Activated effector memory CD4-positive, alpha-beta T cell treated with Interleukin-2 at 50 U/mL for 16 hours (primary cell): ENCODE results near the gene KDM3A.

ENCODE experiments used
- DNase-seq: peaks from one replicate; pipeline ENCODE4 v3.0.0-alpha.2; 2020

Gene KDM3A

DNA sequence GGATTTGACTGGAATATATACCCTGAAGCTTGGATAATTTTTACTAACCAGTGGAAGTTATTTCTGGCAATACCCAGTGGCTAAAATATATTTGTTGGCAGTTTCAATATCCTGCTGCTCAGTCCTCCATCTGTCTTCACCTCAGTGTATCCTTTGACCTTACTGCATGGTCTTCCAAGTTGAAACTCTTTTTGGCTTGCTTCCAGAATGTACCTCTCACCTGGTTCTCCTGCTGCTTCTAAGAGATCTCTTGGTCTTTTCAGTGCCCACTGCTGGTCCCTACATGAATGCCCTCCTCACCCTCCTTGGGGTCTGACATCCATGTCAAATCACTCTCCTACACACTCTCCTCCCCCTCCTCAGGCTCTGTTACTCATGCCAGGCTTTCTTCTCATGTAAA, 4.8 kb upstream of the KDM3A start:
- no peak for DNase-seq

DNA sequence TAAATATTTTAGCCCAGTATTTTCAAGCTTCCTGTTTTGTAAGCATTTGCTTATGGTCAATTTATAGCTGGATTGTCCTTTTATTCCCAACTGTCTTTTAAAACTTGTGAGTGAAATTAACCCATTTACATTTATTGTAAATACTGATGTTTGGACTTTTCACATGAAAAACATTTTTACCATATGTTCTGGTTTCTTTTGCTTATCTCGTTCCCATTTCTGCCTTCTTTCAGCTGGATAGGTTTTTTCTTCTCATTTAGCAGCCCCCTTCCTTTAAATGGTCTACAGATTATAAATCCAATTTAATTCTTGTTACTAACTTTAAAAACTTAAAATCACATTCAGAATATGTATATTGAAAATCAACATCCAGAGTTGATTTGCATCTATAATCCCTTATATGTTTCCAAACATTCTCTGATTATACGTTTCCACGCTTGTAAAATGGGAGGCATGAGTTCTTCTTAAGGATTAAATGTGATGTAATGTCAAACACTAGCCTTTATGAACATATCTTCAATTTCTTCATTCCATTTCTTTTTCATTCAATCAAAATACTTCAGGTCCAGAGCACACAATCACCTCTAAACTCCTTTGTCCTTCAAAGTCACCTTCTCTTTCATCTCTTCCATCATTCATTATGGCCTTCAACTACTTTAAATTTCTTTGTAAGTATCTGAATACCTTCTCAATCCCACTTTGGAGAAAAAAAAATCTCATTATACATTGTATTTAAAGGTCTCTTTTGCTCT, 1.1 kb upstream of the KDM3A start:
- DNase-seq: no peak

DNA sequence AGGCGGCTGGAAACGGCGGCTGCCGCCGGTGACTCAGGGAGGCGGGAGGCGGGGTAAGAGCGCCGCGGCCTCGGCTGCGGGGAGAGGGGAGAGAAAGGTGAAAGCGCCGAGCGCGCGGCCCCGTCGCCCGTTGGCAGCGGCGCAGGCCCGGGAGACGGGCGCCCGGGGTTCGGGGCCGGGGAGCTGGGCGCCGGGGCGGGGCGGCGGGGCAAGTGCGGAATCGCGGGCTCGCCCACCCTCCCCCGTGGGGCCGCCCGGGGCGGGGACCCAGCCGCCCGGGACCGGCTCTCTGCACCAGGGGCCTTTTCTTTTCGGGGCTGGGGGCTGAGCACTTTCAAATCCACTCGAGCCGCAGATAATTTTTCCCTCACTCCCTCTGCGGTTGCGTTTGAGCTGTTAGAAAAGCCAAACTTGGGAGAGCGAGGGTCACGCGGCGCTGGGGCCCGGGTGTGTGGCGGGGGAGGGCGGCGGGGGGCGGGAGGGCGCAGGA, 266 bp downstream of the KDM3A start:
- no peak for DNase-seq

DNA sequence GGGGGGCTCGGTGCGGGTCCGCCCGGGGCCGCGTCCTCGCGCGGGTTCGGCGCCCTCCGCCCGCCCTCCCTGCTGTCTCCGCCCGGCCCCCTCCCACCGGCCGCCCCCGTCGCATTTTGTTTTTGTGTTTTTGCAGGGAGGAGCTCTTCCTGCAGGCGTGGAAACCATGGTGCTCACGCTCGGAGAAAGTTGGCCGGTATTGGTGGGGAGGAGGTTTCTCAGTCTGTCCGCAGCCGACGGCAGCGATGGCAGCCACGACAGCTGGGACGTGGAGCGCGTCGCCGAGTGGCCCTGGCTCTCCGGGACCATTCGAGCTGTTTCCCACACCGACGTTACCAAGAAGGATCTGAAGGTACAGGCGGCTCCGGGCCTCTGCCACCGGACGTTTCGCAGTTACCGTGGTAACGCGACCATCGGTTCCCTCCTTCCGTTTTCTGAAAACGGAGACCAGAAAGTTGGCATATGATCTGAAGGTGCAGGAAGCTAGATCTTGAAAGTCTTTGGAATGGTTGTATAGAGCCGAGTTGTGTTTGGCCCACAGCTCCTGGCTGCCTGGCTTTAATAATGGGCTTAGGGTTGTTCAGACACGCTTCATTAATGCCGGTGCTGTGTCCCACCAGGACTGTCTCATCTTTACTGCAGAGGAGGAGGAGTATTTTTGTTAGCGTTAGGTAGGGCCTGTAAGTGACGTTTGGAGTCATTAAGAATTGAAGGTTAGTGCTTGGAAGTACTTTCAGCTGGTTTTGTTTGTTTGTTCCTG, 891 bp downstream of the KDM3A start:
- peak; percentile 64 for DNase-seq

DNA sequence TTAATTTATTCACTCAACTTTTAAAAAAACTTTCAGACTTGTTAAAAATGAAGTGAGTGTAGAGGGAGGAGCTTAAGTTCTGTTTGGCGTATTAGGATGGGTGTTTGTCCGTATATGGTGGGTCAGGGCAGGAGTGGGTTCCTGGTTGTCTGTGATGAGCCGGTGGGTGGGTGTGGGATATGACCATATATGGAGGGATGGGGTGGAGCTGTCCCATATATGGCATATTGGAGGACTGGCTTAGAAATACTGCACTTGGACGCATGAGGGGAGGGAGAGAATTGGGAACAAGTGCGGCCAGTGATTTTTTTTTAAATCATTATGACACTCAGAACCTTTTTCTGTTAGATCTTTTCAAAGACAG, 1.5 kb downstream of the KDM3A start:
- peak; percentile 55 for DNase-seq

DNA sequence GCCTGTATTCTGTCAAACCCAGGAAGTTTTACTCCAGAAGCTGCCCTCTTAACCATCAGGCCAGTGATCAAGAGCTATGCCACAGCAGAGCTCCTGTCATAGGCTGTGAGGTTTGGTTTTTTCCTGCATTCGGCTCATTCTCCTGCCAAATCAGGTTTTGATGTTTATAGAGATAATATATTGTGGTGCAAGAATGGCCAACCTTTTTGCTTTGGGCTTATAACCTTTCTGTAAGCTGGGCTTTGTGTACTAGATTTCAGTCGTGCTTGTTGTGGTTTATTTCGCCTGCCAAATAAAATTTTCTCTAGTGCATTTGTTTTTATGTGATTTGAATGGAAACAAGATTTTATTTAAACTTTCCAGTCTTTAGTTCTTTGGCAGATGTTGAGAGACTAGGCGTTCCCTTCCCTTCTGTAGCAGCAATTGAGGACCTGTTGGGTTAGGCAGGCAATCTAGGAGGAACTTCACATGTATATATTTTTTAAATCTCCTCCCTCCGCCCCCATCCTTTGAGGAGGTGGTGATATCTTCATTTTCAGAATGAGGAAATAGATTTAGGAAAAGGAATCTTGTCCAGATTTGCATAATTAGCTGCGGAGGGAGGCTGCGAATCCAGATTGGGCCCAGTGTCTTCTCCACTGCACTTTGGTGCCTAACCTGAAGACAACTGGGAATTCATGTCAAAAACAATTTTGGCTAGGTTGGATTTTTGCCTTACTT, 2.6 kb downstream of the KDM3A start:
- no peak for DNase-seq

DNA sequence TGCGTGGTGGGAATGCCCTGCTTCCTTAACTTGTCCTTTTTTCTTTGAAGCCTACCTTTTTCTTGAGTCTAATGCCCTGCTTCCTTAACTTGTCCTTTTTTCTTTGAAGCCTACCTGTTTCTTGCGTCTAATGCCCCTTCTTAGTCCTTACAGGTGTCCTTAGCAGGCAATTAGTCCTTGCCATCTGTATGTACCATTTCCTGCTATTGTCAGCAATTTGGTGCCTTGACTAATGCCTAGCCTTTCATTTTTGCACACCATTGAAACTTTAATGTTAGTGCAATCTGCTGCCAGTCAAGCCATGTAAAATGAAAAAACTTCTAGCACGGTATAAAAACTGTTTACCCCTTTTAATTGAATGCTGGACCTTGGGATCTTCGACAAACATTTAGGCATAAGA, 4.3 kb downstream of the KDM3A start:
- no peak for DNase-seq

DNA sequence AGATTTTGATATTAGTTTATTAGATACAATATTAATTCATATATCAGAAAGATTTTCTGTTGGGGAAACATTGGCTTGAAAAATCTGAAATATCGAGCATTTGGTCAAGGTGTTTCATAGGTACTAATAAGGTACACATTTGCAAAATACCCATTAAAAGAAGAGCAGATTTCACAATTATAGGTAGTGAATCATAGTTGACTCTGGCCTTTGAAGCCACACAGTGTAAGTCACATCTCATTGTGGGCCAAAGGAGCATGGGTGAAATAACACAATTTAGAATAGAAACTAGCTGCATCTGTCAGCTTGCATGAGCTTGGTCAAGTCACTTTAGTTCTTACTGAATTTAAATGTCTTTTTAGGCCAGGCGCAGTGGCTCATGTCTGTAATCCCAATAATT, 4.9 kb downstream of the KDM3A start:
- DNase-seq: no peak

DNA sequence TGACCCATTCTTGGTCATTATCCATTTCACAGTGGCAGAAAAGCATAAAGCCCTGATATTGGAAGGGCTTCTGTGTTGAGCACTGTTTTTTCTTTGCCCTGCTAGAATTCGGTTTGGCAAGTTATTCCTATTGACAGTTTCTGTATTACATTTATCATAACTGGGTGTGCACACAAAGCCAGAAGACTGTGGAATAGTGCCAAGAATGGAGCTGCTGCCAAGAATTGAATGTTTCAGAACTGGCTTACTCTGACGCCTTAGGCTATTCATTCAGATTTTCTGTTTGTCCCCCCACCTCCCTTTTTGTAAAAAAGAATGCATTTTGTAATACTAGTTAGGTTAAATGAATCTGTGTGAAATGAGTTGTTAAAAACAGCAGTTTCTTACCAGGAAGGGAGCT, 12.7 kb downstream of the KDM3A start:
- DNase-seq: no peak

DNA sequence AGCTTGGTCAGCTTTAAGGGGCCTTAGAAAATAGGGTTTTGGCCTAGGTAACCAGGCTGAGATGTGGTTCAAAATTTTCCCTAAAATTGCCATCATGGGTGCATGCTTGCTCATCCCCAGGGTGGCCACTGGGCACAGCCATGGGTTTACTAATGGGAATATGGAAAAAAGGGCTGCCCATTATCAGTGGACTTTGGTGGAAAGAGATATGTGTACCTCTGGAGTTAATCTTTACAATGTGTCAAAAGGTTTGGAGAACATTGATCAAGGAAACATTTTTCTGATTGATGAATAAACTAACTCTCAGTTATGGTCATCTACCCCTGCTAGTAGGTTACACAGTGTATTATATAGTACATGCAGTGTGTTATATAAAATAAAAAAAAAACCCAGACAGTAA, 13.1 kb downstream of the KDM3A start:
- DNase-seq: no peak

DNA sequence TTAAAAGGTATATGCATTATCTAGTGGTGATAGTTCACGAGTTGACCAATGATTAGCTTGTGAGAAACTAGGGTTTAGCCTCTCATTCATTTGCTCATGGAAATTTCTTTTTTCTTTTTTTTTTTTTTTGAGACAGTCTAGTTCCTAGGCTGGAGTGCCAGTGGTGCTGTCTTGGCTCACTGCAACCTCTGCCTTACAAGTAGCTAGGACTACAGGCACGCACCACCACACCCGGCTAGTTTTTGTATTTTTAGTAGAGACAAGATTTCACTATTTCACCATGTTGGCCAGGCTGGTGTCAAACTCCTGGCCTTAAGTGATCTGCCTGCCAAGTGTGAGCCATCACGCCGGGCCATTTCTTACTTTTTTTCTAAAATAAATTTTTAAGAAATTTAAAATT, 14.0 kb downstream of the KDM3A start:
- DNase-seq: no peak

DNA sequence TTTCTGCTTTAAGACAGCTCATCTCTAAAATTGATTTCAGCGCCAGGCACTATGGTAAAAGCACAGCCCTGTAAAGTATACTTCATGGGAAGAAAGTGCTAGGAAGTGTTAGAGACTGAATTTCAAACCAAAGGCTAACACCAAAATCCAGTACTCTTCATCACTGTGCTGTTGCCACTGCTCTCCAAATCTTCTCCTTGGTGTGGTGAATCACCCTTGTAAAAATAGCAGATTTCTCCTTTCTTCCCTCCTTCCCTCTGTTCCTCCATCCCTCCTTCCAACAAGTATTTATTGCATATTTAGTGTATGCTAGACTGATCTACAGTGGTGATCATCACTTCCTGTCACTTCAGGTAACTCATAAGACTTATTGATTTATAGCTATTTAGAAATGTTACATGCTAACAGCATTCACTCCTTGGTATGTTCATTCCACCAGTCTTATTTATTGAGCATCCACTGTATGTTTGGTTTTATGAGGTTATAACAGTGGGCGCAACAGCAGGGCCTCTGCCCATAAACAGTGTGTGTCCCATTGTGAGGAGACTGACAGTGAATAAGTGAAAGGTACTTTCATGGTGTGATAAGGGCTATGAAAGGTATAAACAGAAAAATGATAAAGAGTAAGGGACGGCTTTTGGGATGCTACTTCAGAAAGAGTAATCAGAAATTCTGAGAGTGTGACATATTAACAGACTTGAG, 20.0 kb downstream of the KDM3A start:
- DNase-seq: no peak

DNA sequence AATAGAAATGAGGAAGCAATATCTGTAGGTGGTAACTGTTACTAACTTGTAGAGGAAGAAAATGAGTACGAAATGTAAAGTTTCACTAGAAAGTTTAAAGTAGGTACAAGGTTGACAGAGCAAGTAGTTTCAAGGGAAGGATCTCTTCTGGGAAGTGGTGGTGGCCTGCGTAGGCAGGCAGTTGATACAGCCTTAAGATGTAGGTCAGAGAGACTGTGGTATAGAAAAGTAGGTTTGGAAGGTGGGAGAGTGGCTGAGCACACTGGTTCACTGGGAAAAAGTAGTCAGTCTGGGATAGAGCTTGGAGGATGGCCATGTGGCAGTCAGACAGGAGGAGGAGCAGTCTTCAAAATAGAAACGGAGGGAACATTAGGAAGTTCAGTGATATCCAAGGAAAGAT, 23.5 kb downstream of the KDM3A start:
- no peak for DNase-seq

DNA sequence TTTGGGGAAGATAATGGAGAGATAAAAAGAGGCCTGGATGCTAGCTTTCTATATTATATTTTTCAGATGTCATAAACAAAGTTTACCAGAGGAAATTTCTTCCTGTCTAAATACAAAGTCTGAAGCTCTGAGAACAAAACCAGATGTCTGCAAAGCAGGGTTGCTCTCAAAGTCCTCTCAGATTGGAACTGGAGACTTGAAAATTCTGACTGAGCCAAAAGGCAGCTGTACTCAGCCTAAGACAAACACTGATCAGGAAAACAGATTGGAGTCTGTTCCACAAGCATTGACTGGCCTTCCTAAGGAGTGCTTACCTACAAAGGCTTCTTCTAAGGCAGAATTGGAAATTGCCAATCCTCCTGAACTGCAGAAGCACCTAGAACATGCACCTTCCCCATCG, 25.1 kb downstream of the KDM3A start:
- DNase-seq: no peak

DNA sequence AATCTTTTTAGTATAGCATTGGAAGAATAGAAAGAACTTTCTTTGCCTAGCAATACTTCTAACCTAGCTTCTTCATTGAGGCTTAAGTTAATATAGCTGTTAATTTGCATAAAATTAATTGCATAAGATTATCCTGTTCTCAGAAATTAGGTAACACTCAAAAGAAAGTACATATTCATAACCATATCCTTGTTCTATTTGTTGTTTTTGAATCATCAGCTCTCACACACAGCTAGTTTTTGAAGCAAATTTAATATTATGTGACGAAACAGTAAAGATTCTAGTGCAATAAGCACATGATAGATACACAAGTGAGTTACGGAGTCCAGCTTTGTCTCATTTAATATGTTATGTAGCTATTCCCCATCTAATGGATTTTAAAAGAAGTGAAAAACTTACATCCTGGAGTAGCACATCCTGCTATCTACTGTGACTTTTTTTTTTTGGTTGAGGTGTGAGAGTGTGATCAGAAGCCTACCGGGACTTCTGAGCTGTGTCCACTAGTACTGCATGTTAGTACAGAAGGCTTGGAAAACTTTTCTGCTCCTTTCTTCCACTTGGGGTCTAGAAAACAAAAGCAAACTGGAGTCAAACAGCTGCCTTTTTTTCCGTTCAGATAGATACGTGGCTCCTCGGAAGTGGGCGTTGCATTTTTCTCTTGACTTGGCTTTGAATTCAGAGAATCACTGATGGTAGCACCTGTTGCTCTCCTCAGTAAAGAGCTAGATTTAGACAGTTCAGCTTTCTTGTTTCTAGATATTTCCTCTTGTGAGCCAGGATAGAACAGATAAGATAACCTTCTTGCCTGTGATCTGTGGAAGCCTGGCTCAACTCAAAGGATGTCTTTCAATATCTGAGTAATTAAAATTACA, 27.2 kb downstream of the KDM3A start:
- DNase-seq: peak; percentile 28

DNA sequence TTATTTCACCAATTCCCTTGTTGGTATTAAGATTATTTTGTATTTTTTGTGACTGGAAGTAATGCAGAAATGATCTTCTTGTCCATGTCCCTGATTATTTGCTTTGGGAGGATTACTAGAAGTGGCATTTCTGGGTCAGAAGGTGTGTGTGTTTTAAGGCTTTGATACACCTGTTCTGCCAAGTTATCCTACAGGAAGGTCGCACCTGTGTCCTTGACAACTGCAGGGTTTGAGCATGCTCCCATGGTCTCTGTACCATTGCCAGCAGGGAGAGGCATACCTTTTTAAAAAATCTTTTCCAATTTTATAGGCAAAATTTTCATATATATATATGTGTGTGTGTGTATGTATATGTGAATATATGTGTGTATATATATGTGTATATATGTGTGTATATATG, 29.7 kb downstream of the KDM3A start:
- no peak for DNase-seq

DNA sequence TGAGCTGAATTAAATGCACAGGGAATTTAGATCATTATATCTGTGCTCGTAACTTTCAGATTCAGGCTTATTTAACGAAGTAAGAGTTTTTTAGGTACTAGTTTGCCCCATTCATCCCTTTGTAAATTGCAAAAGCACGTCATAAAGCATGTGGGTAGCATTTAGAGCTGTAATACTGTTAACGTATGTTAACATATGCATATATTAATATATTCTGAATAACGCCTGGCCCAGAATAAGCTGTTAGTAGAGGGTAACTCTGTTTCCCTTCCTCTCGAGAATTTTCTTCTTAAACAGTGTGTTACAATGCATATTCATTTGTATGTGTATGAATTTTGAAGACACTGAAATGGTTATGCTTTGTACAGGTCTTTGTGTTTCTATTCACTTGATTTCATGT, 30.5 kb downstream of the KDM3A start:
- no peak for DNase-seq

DNA sequence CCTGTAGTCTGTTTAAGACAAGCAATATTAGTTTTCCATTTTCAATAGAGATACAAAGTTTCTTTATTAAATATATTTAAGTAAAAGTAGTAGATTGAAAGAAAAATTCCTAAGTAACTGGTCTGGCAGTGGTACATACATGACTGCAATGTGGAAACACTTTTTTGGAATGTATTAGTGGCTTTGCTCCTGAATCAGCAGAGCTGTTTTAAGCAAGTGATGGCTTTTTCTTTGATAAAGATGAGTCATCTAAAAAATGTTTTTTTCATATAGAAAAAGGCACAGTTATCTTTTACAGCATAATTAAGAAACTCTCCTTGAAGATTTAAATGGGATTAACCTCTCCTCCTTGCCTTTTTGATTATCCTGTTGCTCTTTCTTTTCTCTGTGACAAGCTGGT, 34.9 kb downstream of the KDM3A start:
- DNase-seq: no peak

DNA sequence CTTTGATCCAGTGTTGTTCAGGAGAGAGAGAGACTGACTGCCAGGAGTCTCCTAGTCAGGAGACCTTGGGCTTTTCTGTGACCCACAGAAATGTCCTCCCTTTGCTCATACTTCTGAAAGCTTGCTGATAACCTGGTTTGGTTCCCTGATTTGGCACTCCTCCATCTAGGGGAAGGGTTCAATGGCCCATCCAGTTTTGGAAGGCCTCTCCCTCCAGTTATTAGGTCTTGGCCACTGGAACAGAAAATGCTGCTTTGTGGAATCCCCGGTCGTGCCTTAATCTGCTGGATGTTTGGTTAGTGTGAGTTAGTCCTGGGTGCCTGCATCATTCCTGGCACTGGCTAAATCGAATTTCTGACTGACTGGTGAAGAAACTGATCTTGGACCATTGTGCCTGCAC, 35.7 kb downstream of the KDM3A start:
- no peak for DNase-seq

DNA sequence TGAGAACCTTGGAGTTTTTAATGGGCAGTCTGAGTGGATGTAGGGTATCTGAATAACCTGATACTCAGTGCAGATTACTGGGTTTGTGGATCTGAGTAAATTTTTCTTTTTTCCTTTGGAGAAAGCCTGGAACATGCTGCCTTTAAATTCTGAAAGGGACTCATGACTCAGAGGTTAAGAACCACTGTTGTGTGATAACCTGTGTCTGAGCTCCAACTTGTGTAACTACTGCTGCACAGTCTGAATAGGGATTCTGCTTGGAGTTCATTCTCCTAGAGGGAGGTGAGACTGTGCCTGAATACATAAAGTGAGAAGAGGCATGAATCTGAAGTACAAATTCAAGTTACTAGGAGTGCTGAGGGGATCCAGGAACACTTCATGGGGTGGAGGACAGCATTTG, 36.2 kb downstream of the KDM3A start:
- no peak for DNase-seq

DNA sequence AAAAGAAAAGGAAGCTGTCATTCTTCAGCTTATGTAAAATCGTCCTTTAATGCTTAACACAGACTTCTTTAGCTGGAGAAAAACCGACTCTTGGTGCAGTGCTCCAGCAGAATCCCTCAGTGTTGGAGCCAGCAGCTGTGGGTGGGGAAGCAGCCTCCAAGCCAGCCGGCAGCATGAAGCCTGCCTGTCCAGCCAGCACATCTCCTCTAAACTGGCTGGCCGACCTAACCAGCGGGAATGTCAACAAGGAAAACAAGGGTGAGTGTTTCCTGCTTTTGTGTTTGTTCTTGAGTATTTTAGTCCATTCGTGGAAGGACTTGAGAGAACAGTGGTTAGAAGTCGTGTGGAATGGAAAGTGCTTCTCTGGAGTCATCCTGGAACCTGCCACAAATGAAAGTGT, 38.9 kb downstream of the KDM3A start:
- DNase-seq: no peak

DNA sequence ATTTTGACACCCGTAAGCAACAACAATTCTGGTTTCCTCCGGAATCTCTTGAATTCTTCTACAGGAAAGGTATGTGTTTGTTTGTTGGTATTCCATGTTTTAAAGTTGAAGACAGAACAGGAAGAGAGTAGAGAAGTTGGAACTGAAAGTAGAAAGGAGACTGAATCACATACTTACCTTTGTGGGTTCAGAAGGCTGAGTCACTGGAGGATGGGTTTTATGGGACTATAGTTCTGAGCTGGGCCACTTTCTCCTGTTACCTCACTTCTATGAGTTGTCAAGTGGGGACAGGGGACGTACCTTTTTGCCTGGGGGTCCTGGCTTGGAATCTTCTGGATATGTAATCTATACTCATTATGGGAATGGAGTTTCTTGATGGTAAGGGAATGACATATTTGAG, 40.9 kb downstream of the KDM3A start:
- DNase-seq: no peak
